Endothelial cell of umbilical vein (primary cell): ENCODE measurements around the gene SGSH.

Experiments
- CTCF ChIP-seq, 2 donors: IDR thresholded peaks; 1 replicate in 1 of 2; 2 replicates in 1 of 2; pipeline ENCODE4 v1.5.1; 2011; ENCODE audit warnings: low read length in 2 of 2, mild to moderate bottlenecking in 2 of 2, moderate library complexity in 2 of 2, control low read depth in 1 of 2, inconsistent platforms in 1 of 2, low read depth in 1 of 2; ENCODE audit not compliant: insufficient read depth in 1 of 2; ENCODE audit errors: extremely low read depth in 1 of 2
- EZH2 ChIP-seq: IDR thresholded peaks from 2 replicates; pipeline ENCODE4 v1.6.1; 2012; ENCODE audit warnings: borderline replicate concordance, low read depth, mild to moderate bottlenecking, moderate library complexity, low read length, inconsistent platforms; ENCODE audit not compliant: severe bottlenecking
- POLR2A ChIP-seq: IDR thresholded peaks from 2 replicates; pipeline ENCODE4 v1.6.1; 2012; ENCODE audit warnings: low read depth, mild to moderate bottlenecking, control low read depth, low read length
- POLR2AphosphoS5 ChIP-seq: IDR thresholded peaks from 2 replicates; pipeline ENCODE4 v1.6.1; 2012; ENCODE audit warnings: low read depth, mild to moderate bottlenecking, control low read depth, low read length, moderate library complexity; ENCODE audit not compliant: insufficient read depth
- TF ChIP-seq, protein P1 (sequence below): IDR thresholded peaks from 2 replicates; pipeline ENCODE4 v1.6.1; 2011; ENCODE audit not compliant: insufficient read depth, insufficient read length

DNA sequence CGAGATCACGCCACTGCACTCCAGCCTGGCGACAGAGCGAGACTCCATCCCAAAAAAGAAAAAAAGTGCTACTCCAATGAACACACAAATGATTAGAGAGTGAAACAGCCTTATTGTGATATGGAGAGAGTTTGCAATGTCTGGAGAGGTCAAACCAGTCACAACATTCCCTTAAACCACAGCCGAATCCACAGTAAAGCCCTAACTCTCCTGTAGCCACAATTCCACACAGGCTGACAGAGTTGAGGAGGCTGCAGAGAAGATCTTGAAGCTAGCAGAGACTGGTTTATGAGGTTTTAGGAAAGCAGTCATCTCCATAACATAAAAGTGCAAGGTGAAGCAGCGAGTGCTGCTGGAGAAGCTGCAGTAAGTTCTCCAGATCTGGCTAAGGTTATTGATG, 47.3 kb upstream of the SGSH start:
- TF ChIP-seq CTCF (IDR thresholded peaks at IDR 0.05; ENCODE audit: extremely low read depth in 1 of 2, insufficient read depth in 1 of 2, low read depth in 1 of 2, low read length in 2 of 2) (no peak), POLR2A (no peak), EZH2 (no peak), POLR2AphosphoS5 (no peak)
- TF ChIP-seq, protein P1, sequence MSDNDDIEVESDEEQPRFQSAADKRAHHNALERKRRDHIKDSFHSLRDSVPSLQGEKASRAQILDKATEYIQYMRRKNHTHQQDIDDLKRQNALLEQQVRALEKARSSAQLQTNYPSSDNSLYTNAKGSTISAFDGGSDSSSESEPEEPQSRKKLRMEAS: no peak
